ENCODE measurements around the gene FOXC1. TPM values are rescaled to one million over a fixed set of nuclear protein-coding genes. Genes with fewer than 3 reads are reported as not detected.

FOXC1 gene
- polyA plus RNA-seq, 12 donors, result 1.6 to 4.9 (median 2.3) TPM; not detected in 2

GRCh38 chr6:1639430-1639829 is 29.7 kb downstream of the FOXC1 start:
- no peak for DNase-seq

DNA sequence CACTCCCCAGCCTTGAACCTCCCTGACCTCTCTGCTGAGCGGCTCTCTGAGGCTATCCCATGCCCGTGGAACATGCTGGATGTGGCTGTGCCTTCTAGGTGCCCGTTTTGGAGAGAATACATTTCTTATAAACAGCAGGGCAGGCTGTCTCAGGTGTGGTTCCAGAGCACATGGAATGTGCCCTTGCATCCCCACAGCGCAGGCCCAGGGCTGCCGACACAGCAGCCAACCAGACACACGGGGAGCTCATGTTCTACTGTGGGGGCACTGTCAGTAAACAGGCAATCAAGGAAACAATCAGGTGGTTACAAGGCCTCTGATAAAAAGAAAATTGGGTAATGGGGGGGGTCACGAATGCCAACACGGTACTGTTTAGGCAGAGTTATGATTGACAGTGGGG is 30.8 kb downstream of the FOXC1 start:
- no peak for DNase-seq

- DNase-seq, result no peak
Measured at GRCh38 chr6:1641343-1641885, 31.7 kb downstream of the FOXC1 start.

DNA sequence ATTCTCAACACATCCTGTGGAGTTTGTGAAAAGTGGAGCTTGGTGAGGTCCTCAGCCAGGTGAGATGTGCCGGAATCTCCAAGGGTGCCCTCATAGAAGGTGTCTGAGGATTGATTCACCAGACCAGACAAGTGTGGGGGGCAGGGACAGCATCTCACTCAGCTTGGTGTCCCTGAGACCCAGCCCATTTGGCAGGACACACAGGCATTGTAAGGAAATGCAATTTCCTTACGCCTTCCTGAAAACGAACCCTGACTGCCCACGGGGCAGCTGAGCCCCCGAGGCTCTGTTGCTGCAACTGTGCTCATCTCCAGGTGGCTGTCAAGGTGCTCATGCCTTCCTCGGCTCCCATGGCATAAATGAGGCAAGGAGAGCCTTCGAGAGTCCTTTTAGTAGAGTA is 33.4 kb downstream of the FOXC1 start:
- DNase-seq, result no peak

DNA sequence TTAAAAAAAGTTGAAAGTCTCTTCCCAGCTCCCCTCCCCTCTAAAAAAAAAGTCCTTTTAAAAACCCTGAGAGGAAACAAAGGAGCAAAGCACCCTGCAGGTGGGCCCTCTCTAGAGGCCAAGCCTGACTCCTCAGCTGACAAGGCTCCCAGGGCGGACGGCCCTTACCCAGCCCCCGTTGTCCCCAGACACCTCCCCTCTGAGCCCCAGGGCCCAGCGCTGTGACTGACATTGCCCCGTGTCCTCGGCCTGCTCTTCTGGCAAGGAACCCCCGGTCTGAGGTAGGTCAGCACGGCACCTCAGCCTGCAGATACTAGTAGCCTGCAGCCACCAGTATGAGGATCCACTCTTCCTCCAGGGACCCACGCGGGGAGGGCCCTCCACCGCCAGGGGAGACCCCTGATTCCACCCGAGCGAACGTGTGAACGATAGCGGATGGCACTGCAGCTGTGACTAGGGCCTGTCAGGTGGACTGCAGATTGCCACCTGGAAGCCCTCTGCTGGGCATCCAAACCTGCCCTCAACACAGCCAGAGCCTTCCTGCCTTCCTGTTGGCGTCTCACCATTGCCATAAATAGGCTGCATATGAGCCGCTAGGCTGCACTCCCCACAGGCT is 34.2 kb downstream of the FOXC1 start:
- DNase-seq, result no peak

DNA sequence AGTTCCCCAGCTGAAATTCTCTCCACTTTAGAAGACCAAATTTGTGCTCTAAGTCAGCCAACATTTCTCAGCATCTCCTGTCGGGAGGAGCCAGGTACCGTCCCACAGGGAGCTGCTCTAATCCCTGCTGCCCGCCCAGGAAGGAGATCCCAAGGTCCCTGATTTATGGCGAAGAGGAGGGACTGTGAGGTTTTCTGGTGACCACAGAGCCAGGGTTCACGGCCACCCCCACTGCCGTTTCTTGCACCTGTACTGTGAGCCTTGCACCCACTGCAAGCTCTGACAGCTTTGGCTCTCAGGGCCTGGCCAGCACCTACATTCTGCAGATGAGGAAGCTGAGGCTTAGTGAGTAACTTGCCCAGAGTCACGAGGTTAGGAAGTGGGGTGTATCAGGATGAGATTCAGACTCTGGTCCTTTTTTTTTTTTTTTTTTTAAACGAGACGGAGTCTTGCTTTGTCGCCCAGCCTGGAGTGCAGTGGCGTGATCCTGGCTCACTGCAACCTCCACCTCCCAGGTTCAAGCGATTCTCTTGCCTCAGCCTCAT is 34.9 kb downstream of the FOXC1 start:
- no peak for DNase-seq

GRCh38 chr6:1645466-1646185 is 35.9 kb downstream of the FOXC1 start:
- no peak for DNase-seq

- no peak for DNase-seq
Measured at GRCh38 chr6:1651362-1651761, 41.6 kb downstream of the FOXC1 start.

GRCh38 chr6:1652842-1653241 is 43.1 kb downstream of the FOXC1 start:
- DNase-seq, result no peak

- DNase-seq, result no peak
Measured at GRCh38 chr6:1654054-1654453, 44.3 kb downstream of the FOXC1 start.

- no peak for DNase-seq
Measured at GRCh38 chr6:1657116-1657770, 47.5 kb downstream of the FOXC1 start.

DNA sequence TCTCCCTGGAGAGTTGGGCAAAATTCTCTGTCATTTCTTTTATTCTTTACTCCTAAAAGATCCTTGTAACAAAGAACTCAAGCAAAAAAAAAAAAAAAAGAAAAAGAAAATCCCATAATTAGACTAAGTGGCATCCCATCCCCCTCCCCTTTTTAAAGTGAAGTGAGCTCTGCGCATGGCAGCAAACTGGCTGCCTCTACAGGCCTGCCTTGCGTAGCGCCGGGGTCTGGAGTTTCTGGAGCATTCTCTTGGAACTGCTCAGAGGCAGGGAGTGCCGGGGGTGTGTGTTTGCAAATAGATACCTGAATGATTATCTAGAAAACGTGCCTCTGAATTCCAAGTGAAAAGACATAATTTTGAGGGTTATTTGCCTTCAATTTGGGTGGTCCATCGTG is 48.1 kb downstream of the FOXC1 start:
- DNase-seq, result no peak

DNA sequence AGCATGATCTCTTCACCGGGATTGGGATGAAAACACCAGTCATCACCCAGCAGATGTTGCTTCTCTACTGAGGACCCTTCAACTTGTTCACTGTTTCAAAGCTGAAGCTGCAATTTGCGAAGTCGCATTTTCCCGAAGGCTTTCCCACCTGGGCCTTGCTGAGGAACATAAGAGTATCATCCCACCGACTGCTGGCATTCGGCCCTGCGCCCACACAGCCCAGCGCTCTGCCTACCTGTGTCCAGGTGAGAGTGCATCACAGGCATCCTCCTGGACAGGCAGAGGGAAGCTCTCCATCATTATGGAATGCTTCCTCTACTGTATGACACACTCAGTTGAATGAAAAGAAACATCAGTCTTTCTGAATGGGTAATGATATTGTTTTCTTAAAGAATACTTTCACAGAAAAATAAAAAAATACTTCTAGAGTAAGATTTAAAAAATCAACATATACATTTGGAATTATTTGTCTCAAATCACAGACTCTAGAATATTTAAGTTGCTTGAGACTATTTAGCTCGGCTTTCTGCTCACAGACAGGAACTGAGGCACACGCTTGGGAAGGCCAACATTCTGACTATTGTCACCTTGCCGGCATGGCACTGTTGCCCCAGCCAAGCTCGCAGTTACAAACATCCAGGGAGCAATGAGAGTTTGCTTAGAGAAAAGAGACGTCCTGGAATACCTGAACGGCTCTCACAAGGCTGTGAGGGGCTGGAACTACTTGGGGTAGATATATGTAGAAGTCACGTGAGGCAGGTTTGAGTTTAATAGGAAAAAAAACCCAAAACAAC is 48.7 kb downstream of the FOXC1 start:
- no peak for DNase-seq

DNA sequence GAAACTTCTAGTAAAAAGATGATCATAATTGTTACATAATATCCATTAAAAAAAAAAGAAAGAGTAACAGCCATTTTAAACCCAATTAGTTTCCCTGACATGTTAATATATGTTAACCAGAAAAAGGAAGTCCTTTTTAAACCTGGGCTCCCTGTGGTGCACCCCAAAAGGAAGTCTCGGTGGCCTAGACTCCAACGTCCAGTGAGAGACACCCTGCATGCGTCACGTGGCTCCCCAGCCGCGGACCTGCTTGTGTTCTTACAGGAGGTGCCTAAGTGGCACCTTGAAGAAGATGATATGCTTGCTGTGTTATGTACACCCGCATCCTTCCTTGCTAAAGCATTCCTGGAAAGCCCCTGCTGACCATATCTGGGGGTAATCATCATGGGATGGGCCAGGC is 50.1 kb downstream of the FOXC1 start:
- no peak for DNase-seq

DNA sequence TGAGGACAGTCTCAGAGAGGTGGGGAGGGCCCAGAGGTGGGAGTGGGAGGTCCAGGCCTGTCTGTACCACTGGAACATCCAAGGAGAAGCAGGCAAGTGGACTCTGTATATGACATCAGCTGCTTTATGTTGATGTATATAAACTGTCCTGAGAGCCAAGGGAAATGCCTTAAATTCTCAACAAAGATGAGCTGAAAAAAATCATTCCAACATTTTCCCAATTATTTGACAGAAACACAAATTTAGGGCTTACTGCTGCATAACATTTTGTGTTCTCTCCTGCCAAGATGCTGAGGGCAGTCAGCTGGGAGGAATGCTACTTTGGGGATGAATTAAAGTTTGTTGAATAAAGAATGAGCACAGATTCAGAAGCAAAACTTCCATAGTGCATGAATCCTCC is 52.8 kb downstream of the FOXC1 start:
- peak; percentile 12 for DNase-seq

Other genes with a start within 250 kb of the FOXC1 start
- 1 to 10 TPM in 3 of 12 donors, under 1 TPM in 8, not detected in 1; 0.21 to 9.7 (median 0.69) TPM for gene FOXF2, start 220.3 kb upstream of the FOXC1 start, polyA plus RNA-seq (ENCODE audit: insufficient read length in 12 of 12)

All from muscle of arm (tissue), 12 donors.